HG03521 (cell line): ENCODE data around the gene H2BK1.

Source experiments
- ATAC-seq: cut with Tn5 transposase; IDR thresholded peaks from one replicate; pipeline ENCODE4 v1.9.1; 2021; ENCODE audit warnings: mild to moderate bottlenecking, moderate library complexity; ENCODE audit not compliant: unreplicated experiment

The H2BK1 gene

GRCh38 chr7:151232917-151233701 lies 22.8 kb upstream of the H2BK1 start:
- peak; percentile 32 for ATAC-seq

GRCh38 chr7:151232091-151232916 lies 22.0 kb upstream of the H2BK1 start, which contains the start of gene CHPF2:
Gene CHPF2, plus strand, starts transcription at chr7:151232483. Its CDS starts 1,529 bp downstream, at chr7:151234012.
- ATAC-seq = peak; percentile 96

- ATAC-seq = no peak
Observed at GRCh38 chr7:151231080-151231479, 20.8 kb upstream of the H2BK1 start.

- ATAC-seq = no peak
Observed at GRCh38 chr7:151229249-151229648, 19.0 kb upstream of the H2BK1 start.

- ATAC-seq = no peak
Observed at GRCh38 chr7:151228024-151228866, 18.0 kb upstream of the H2BK1 start.

- peak; percentile 99 for ATAC-seq
Observed at GRCh38 chr7:151226875-151227782, 16.8 kb upstream of the H2BK1 start, which contains the start of gene ABCF2. Gene ABCF2, minus strand, starts transcription at chr7:151227205. Its CDS starts 747 bp downstream, at chr7:151226458.

- ATAC-seq = no peak
Observed at GRCh38 chr7:151226560-151226874, 16.2 kb upstream of the H2BK1 start.

- no peak for ATAC-seq
Observed at GRCh38 chr7:151225948-151226510, 15.7 kb upstream of the H2BK1 start.

GRCh38 chr7:151223728-151224127 lies 13.4 kb upstream of the H2BK1 start:
- no peak for ATAC-seq

- no peak for ATAC-seq
Observed at GRCh38 chr7:151218170-151218569, 7.9 kb upstream of the H2BK1 start.

GRCh38 chr7:151215396-151215795 lies 5.1 kb upstream of the H2BK1 start:
- ATAC-seq = no peak

- no peak for ATAC-seq
Observed at GRCh38 chr7:151213826-151214225, 3.5 kb upstream of the H2BK1 start.

- no peak for ATAC-seq
Observed at GRCh38 chr7:151212626-151213025, 2.3 kb upstream of the H2BK1 start.

- no peak for ATAC-seq
Observed at GRCh38 chr7:151211155-151211772, 976 bp upstream of the H2BK1 start.

- no peak for ATAC-seq
Observed at GRCh38 chr7:151209588-151209987, 700 bp downstream of the H2BK1 start.

- ATAC-seq = no peak
Observed at GRCh38 chr7:151208253-151208862, 1.9 kb downstream of the H2BK1 start.

GRCh38 chr7:151207804-151208203 lies 2.5 kb downstream of the H2BK1 start:
- no peak for ATAC-seq

- ATAC-seq = no peak
Observed at GRCh38 chr7:151207315-151207714, 3.0 kb downstream of the H2BK1 start.

- ATAC-seq = no peak
Observed at GRCh38 chr7:151206914-151207313, 3.4 kb downstream of the H2BK1 start.
